HEK293T (cell line): ENCODE data around the gene KIAA0408.
"Not testable (repeated sequence)": the region's sequence is repeated elsewhere in the genome, so short reads cannot be mapped to it uniquely, and the experiment has no call there.

Experiments used
- ARNT ChIP-seq: fragments of 450-650 bp; IDR thresholded peaks from 2 replicates; pipeline ENCODE4 v1.6.1; 2017; ENCODE audit warnings: mild to moderate bottlenecking
- BHLHE40 ChIP-seq: fragments of 450-650 bp; IDR thresholded peaks from 2 replicates; pipeline ENCODE4 v1.6.1; 2016; ENCODE audit warnings: mild to moderate bottlenecking, moderate library complexity, borderline replicate concordance
- ELF4 ChIP-seq: fragments of 450-650 bp; IDR thresholded peaks from 2 replicates; pipeline ENCODE4 v1.6.1; 2017; ENCODE audit warnings: antibody characterized with exemption
- FOXA1 ChIP-seq: fragments of 450-650 bp; IDR thresholded peaks from 2 replicates; pipeline ENCODE4 v1.6.1; 2016; ENCODE audit warnings: mild to moderate bottlenecking
- FOXK2 ChIP-seq: fragments of 450-650 bp; IDR thresholded peaks from 2 replicates; pipeline ENCODE4 v1.6.1; 2016; ENCODE audit warnings: mild to moderate bottlenecking
- FOXM1 ChIP-seq: fragments of 450-650 bp; IDR thresholded peaks from 2 replicates; pipeline ENCODE4 v1.6.1; 2017; ENCODE audit warnings: mild to moderate bottlenecking, borderline replicate concordance
- HDGF ChIP-seq: fragments of 450-650 bp; IDR thresholded peaks from 2 replicates; pipeline ENCODE4 v1.6.1; 2017; ENCODE audit warnings: antibody characterized with exemption, borderline replicate concordance
- L3MBTL2 ChIP-seq: fragments of 450-650 bp; conservative IDR thresholded peaks from 2 replicates; pipeline ENCODE4 v1.6.1; 2016; ENCODE audit warnings: mild to moderate bottlenecking
- LEF1 ChIP-seq: fragments of 450-650 bp; IDR thresholded peaks from 2 replicates; pipeline ENCODE4 v1.6.1; 2017; ENCODE audit warnings: mild to moderate bottlenecking, borderline replicate concordance
- PKNOX1 ChIP-seq: fragments of 450-650 bp; IDR thresholded peaks from 2 replicates; pipeline ENCODE4 v1.6.1; 2016
- SP1 ChIP-seq: fragments of 450-650 bp; IDR thresholded peaks from 2 replicates; pipeline ENCODE4 v1.6.1; 2017
- SUZ12 ChIP-seq: fragments of 450-650 bp; IDR thresholded peaks from 2 replicates; pipeline ENCODE4 v1.6.1; 2016; ENCODE audit warnings: mild to moderate bottlenecking
- TARDBP ChIP-seq: fragments of 450-650 bp; IDR thresholded peaks from 2 replicates; pipeline ENCODE4 v1.6.1; 2016

DNA sequence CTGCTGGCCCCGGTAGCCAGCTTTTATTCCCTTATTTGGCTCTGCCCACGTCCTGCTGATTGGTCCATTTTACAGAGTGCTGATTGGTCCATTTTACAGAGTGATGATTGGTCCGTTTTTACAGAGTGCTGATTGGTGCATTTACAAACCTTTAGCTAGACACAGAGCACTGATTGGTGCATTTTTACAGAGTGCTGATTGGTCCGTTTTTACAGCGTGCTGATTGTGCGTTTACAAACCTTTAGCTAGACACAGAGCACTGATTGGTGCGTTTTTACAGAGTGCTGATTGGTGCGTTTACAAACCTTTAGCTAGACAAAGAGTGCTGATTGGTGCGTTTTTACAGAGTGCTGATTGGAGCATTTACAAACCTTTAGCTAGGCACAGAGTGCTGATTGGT is 30.6 kb downstream of the KIAA0408 start:
- TF ChIP-seq ELF4, FOXK2, SP1, SUZ12, FOXA1, FOXM1, PKNOX1, HDGF, BHLHE40, LEF1, L3MBTL2, TARDBP, ARNT: not testable (repeated sequence)
